NCI-H2227 treated with DMSO at 0.1 percent for 48 hours (cell line): Measurements from ENCODE around the gene CYP4A22.
A peak's percentile ranks its signal among the peaks of the same experiment; 100 is the strongest.
"Not testable (repeated sequence)": the region's sequence is repeated elsewhere in the genome, so short reads cannot be mapped to it uniquely, and the experiment has no call there.

Experiments used
- DNase-seq: peaks from one replicate; lab custom pipeline; 2025; lab: John Stamatoyannopoulos, UW

The CYP4A22 gene

DNA sequence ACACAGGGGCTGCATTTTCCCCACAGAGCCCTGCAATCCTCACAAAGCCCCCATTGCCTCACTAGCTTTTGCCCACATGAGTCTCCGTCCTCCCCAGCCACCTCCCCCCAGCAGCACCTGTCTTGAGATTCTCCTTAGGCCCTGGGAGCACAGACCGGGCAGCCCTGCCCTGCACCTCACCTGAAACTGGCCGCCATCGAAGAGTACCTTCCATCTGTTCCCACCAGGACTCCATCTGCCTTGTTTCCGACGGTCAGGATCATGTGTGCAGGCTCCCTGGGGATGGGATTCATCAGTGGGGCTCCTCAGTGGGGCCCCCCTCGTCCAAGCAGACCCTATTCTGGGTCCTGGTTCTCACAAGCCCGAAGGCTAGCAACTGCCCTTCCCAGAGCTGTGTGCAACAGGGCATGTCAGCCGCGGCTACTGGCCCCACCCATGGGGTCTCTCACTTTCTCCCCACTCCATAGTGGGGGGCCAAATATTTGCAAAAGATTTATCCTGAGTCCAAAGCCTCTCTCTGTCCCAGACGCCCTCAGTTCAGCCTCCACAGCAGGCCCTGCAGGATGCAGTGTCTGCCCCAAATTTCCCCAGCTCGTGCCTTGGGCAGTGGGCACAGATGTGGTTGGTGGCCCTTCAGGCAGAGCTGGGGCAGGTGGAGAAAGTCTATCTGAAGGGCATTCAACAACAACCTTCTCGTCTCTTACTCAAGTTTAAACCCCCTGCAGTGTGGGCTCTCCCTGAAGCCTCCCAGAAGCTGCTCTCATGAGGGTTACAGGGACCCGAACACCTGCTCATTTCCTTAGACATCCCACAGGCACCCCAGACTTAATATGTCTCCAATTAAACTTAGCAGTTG is 47.8 kb downstream of the CYP4A22 start:
- no peak for DNase-seq

DNA sequence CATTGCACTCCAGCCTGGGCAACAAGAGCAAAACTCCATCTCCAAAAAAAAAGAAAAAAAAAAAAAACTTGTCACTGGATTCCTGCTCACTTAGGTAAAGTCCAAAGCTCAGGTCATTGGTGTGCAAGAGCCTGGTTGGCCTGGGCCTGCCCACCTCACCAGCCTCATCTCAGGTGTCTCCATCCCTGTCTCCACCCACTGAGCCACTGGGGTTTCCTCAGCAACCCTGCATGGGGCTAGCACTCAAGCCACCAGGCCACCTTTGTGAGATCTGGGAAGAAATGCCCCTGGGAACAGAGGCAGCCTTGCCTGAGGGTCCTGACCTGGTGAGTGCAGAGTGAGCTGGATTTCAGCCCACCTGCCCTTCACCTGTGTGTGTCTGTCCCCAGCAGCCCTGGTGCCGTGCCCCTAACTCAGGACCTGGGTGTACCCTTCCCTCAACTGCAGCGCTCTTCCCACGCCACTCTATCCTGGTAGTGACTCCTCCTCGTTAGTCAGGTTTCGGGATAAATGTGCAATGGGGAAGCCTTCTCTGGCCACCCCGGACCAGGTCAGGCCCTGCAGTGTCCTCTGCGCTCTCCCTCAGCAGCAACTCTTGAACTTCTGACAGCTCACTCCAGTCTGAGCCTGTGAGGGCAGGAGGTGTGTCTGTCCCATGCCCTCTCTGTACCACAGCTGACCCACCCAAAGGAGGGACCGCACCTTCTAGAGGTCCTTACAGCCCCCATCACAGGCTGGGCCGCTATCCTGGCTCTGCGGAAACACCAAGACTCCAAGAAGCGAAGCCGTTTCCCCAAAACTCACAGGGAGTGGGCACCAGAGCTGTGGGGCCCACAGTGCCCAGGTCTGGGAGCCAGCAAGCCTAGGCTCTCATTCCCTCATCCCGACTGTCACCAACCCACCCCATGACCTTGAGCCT is 49.3 kb downstream of the CYP4A22 start:
- DNase-seq: no peak

DNA sequence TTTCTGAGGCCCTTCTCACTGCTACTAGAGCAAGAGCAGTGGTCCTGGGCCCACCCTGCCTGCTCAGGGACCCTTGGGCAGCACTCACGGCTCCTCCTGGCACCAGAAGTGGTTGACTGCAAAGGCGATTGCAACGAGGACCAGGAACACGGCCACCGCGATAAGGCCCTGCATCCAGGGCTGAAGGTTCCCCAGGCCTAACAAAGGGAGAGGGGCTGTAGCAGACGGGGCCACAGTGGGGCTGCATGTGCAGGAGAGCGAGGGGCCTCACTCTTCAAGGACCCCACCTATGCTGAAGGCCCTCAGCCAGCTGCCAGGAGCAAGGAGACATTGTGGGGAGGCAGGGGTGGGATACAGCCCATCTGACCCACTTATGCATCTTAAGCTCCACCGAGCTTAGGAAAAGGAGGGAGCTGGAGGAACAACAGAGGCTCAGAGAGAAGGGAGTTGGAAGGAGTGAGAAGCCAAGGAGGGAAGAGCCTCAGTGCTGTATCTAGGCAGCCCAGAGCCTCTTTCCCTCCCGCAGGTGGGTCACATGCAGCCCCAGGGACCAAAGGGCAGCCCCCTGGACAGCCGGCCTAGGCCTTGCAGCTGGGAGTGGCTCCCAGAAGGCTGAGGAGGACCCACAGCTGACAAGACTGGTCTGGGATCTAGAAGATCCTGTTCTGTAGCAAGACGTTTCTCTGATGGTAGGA is 50.1 kb downstream of the CYP4A22 start:
- DNase-seq: no peak

DNA sequence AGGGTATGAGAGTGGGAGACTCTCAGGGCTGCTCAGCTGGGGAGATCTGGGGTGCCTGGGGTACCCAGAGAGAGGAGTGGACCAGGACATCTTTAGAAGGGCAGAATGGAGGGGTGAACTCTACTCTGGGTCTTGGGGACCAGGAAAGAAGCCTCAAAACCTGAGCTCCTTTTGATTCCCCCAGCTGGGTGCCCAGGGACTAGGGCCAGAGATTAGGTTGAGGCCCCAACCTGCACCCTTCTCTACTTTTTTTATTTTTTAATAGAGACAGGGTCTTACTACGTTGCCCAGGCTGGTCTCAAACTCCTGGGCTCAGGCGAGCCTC is 50.6 kb downstream of the CYP4A22 start:
- DNase-seq: no peak

DNA sequence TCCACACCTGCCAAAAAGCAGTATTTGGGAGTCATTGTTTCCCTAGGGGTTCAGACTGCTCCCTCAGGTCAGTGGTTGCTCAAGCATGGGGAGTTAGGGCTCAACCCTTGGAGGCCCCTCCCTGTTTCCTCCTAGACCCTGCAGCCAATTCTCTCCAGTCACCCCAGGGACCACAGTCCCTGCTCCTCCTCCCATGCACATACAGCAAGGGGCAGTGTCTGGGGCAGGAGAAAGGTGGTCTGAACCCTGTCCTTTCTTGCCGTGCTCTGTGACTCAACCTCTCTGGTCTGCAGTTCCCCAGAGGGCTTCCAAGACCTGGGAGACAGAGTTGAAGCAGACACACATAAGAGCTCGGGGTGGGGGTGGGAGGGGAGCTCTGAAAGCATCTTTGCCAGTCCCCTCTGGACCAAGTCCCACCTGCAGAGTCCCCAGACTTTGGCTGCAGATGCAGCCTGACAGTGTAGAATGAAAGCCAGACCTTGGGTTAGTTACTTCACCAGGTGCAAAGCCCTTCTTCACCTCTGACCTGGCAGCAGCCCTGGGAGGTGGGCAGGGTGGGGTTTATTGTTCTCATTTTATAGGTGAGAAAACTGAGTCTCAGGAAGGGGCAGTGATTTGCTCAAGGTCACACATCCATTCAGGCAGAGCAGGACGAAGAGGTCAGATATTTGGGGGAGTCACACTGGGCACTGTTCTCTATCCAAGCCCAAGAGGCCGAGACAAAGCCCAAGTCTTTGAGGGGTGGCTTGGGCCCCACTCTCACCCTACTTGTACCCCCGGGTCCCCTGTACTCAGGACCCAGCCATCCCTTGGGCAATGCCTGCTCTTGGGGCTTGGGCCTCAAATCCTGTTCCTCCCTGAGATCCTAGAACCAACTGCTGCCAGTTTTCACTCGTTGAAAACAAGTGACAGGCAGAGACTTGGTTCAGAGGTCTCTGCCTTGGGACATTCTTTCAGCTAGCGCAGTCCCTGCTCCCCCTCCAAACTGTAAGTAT is 51.8 kb downstream of the CYP4A22 start:
- DNase-seq: no peak

DNA sequence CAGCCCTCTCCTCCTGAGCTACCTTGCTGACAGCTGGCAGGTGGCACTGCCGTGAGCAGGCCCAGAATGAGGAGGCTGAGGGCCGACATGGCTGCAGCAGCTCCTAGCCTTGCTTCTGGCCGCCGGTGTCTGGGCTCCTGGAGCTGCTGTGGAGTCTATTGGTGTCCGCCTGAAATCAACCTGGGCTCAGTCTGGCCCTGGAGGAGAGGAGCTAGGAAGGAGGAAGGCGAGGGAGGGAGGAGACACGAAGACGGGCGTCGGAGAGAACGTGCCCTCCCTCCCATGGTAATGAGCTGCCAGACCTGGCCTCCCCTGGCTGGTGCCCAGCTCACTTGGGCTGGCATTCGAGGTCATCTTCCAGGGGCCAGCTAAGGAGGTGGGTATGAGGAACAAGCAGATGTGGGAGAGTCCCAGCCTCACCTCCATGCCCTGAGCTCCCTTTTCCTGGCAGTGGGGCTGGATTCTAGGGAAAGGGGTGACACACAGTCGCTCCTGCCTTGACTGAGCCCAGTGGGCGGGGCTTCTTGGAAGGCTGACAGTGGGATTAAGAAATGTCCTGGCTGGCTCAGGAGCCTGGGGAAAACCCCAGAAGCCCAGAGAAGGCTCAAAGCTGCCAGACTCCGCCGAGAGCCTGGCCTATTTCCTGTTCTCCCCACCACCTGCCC is 52.7 kb downstream of the CYP4A22 start, which contains the start of gene PDZK1IP1:
Gene PDZK1IP1 (minus strand): TSS at position 193 of the 665 bp plus-strand sequence. CDS start 104 bp downstream, at position 89.
- no peak for DNase-seq

DNA sequence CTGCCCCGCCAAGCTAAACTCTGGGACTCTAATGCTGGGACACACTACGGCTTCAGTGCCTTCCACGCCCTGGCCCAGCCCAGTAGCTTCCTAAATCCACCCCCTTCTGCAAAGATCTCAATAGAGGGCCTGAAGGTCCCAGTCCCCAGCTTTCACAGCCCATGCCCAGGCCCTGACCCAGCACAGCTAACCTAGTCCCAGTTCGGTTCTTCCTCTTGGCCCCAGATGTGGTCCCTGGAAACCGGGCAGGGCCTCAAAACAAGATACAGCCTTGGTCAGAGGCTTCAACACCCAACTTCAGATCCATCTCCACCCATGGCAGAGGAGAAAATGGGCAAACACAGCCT is 53.2 kb downstream of the CYP4A22 start:
- DNase-seq: no peak

DNA sequence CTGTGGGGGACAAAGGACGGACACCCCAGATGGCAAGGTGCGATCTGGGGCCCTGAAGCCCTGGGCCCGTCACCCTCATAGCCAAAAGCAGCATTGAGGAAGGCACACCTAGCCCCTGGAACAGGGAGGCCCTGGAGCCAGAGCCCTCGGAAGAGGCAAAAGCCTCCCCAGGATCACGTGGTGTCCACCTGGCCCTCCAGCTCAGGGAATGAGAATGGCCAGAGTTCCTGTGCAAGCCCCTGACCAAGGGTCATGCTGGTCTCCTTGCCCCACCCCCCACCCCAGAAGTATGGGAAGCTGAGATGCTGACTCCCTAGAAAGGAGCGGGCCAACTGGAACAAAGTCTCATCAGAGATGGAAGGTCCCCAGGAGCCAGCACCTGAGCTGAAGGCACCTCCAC is 53.6 kb downstream of the CYP4A22 start:
- no peak for DNase-seq

DNA sequence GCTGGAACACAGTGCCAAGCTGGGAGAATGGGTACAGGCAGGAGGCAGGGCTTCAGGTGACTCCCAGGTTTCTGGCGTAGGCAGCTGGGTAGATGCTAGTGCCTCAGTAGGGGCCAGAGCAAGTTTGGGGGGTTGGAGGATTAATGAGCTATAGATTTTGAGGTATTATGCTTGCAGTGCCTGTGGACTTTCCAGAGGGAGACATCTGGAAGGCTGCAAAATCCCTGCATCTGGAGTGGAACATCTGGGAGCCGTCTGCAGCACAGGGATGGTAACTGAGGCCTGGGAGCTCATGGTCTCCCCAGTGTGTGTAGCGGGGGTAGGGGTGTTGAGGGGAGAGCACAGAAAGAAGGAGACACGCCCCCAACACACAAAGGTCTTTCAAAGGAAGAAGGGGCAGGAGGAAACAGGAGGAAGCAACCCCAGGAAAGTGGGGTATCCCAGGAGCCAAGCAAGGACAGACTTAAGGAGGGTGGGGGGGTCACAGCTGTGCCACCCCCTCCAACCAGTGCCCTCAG is 54.8 kb downstream of the CYP4A22 start:
- DNase-seq: no peak

DNA sequence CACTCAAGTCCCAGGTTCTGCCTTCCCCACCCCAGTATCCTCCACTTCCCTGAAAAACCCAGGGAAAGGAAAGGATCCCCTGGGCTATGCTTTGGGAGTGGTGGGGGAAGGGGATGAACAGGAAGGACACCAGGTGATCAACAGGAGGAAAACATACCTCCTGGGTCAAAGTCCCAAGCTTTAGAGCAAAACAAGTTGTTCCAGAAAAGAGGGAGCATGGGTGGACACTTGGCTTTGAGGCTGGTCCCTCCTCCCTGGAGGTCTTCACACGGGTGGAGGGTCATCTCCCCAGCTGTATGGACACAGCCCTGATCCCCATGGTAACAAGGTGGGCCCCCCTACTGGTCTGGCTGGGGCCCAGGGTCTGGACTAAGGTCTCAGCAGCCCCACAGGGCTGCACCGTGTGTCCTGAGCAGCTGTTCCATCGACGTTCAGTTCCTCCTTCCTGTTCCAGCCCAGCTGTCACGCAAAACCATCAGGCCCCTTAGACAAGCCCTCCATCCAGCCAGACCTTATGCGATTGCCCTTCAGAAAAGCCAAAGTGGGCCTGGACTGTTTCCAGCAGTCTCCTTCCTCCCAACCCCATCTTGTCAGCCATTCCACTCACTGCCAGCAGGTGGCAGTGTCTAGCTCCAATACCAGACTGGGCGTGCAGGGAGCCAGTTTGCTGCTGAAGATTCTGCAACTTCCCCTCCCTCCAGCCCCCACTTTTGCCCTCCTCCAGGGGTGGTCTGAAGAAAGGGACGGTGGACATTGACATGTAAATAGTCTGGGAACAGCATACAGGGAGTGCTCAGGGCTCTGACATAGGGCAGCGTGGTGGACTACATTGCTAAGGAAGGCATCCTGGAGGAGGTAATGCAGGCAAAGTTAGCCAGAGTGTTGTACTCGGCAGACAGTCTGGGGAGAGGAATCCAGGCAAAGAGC is 55.5 kb downstream of the CYP4A22 start:
- DNase-seq: peak; percentile 63

DNA sequence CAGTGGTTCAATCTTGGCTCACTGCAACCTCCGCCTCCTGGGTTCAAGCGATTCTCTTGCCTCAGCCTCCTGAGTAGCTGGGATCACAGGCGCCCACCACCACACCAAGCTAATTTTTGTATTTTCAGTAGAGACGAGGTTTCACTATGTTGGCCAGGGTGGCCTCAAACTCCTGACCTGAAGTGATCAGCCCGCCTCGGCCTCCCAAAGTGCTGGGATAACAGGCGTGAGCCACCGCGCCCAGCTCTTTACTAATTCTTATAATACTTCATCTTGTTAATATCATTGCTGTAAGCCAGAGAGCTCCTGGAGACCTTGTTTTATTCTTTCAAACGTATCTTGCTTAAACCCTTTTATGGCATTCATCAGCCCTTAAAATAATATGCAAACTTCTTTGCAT is 56.3 kb downstream of the CYP4A22 start:
- DNase-seq: not testable (repeated sequence)

DNA sequence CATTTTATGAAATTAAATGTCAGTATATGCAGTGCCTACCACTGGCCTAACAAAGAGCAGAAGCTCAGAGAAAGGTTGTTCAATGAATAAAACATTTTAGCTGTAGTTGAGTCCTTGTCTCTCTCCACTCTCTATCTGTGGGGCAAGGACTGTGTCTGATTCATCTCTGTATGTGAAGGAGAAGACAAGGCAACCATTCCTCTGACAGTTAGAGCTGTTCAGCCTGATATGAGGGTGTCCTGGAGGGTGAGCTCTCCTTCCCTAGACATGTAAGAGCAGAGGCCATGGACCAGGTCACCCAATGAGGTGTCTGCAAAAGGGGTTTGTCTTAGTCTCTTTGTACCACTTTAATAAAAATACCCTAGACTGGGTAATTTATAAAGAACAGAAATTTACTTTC is 57.1 kb downstream of the CYP4A22 start:
- no peak for DNase-seq

DNA sequence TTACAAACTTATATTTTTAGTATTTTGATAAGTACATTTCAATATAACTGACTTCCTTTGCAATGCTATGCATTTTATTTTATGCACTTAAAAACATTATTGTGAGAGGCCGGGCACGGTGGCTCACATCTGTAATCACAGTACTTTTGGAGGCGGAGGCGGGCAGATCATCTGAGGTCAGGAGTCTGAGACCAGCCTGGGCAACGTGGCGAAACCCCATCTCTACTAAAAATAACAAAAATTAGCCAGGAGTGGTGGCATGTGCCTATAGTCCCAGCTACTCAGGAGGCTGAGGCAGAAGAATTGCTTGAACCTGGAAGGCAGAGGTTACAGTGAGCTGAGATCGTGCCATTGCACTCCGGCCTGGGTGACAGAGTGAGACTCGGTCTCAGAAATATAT is 58.7 kb downstream of the CYP4A22 start:
- not testable (repeated sequence) for DNase-seq

DNA sequence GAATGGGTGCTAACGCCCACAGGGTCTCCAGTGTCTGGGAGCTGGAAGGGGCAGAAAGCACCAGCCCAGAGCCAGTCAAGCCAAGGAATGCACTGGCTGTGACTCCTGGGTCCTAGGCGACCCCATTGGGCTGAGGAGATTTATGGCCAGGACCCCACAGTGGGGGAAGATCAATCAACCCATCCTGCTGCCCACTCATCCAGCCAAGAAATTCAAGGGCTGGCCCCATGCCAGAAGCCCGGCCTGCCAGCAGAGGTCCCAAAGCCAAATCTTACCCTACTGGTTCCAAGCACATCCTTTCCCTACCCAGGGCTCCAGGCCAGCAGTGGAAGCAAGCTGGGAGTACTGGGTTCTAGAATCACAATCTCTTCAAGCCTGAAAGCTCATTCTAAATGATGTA is 59.4 kb downstream of the CYP4A22 start:
- DNase-seq: no peak

DNA sequence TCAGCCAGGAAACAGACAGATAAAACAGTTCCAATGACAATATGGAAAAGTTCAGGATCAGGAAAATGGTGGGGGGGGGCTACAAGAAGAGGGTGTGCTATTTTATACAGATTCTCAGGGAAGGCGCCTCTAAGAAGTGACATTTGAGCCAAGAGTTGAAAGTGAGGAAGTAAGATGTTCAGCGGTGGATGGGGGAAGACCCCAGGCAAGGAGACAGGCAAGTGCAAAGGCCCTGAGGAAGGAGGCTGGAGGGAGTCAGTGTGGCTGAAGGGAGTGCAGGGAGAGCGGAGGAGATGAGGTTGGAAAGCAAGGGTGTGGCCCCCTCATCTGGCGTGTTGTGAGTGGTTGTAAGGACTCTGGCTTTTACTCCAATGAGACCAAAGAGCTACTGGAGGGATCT is 61.0 kb downstream of the CYP4A22 start:
- DNase-seq: no peak
